ENCODE data around the gene RAI1.
A peak's percentile ranks its signal among the peaks of the same experiment; 100 is the strongest.

RAI1 gene

GRCh38 chr17:17749025-17749772 is 67.9 kb downstream of the RAI1 start:
- TF ChIP-seq CTCF (IDR thresholded peaks at IDR 0.05; ENCODE audit: control insufficient read depth, extremely low read depth, insufficient read depth) = no peak
- DNase-seq (ENCODE audit: low read depth) = no peak
- H3K4me3 ChIP-seq (ENCODE audit: low read depth, low read length) = no peak overlapping the region

- H3K4me3 ChIP-seq (ENCODE audit: low read depth, low read length) = no peak overlapping the region
- no peak for DNase-seq (ENCODE audit: low read depth)
- TF ChIP-seq CTCF (IDR thresholded peaks at IDR 0.05; ENCODE audit: control insufficient read depth, extremely low read depth, insufficient read depth) = no peak
Observed at GRCh38 chr17:17749921-17750320, 68.7 kb downstream of the RAI1 start.

- TF ChIP-seq CTCF (IDR thresholded peaks at IDR 0.05; ENCODE audit: control insufficient read depth, extremely low read depth, insufficient read depth) = no peak
- H3K4me3 ChIP-seq (ENCODE audit: low read depth, low read length) = no peak overlapping the region
- no peak for DNase-seq (ENCODE audit: low read depth)
Observed at GRCh38 chr17:17750881-17751280, 69.6 kb downstream of the RAI1 start.

- no peak for TF ChIP-seq CTCF (IDR thresholded peaks at IDR 0.05; ENCODE audit: control insufficient read depth, extremely low read depth, insufficient read depth)
- peak overlapping the region; percentile 53 for H3K4me3 ChIP-seq (ENCODE audit: low read depth, low read length)
- DNase-seq (ENCODE audit: low read depth) = no peak
Observed at GRCh38 chr17:17751489-17752088, 70.3 kb downstream of the RAI1 start.

- peak; percentile 47 for TF ChIP-seq CTCF (IDR thresholded peaks at IDR 0.05; ENCODE audit: control insufficient read depth, extremely low read depth, insufficient read depth)
- peak overlapping the region; percentile 53 for H3K4me3 ChIP-seq (ENCODE audit: low read depth, low read length)
- peak; percentile 64 for DNase-seq (ENCODE audit: low read depth)
Observed at GRCh38 chr17:17752089-17752820, 71.0 kb downstream of the RAI1 start.

GRCh38 chr17:17752821-17753321 is 71.6 kb downstream of the RAI1 start:
- TF ChIP-seq CTCF (IDR thresholded peaks at IDR 0.05; ENCODE audit: control insufficient read depth, extremely low read depth, insufficient read depth) = no peak
- DNase-seq (ENCODE audit: low read depth) = no peak
- peak overlapping the region; percentile 53 for H3K4me3 ChIP-seq (ENCODE audit: low read depth, low read length)
